HUES6 (cell line): ENCODE data around the gene IL1R2.

Experiments used
- H3K27ac ChIP-seq: 2 replicates; pipeline ENCODE4 v1.7.0; 2013; ENCODE audit warnings: low read depth, mild to moderate bottlenecking, low read length, inconsistent platforms
- H3K27me3 ChIP-seq: 2 replicates; pipeline ENCODE4 v1.6.1; 2013; ENCODE audit warnings: low read length; ENCODE audit not compliant: control insufficient read depth, insufficient read depth
- H3K36me3 ChIP-seq: 2 replicates; pipeline ENCODE4 v1.6.1; 2013; ENCODE audit warnings: low read length; ENCODE audit not compliant: control insufficient read depth, insufficient read depth
- H3K4me1 ChIP-seq: 2 replicates; pipeline ENCODE4 v1.6.1; 2013; ENCODE audit warnings: low read length; ENCODE audit not compliant: control insufficient read depth, insufficient read depth
- H3K4me3 ChIP-seq: 2 replicates; pipeline ENCODE4 v1.5.1; 2013; ENCODE audit warnings: low read depth, low read length
- H3K9ac ChIP-seq: one replicate; pipeline ENCODE4 v1.6.1; 2013; ENCODE audit warnings: mild to moderate bottlenecking, low read length
- H3K9me3 ChIP-seq: 2 replicates; pipeline ENCODE4 v1.6.1; 2013; ENCODE audit warnings: low read depth, low read length; ENCODE audit not compliant: control insufficient read depth, insufficient read depth

IL1R2 gene

GRCh38 chr2:102030855-102031527, 39.2 kb downstream of the IL1R2 start:
- no peaks in the 10 kb centered on the region for H3K27me3 ChIP-seq

DNA sequence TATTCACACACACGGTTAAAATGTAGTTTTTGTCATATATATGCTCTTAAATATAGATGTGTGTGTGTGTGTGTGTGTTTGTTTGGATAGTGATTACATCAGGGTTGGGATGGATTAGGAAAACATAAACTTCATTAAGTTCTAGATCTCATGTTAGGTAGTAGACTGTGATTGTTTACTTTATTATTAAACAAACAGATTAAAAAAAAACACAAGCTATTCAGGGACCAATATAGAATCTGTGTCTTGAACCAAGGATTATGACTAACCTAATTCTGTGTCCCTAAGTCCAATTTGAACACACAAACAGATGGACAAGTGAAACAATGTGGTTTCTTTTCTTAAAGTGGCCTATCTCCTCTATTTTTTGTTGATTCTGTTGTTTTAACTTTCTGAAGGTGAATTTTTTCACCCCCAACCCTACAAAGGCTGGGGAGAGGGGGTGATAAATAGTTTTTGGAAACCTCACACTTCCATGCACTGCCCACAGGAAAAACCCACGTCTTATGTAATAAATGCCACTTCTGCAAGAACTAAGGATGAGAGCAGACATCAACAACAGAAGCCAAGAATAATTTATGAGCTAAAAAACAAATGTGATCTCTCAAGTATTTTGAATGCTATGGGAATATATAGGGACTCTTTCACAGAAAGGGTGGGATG, 40.7 kb downstream of the IL1R2 start:
- Histone ChIP-seq H3K27ac (no peak overlapping the region), H3K27me3 (no peaks in the 10 kb centered on the region), H3K9me3 (peaks cover 8% of the 10 kb centered on the region; the same call in 1 of the 2 replicates), H3K4me3 (no peak overlapping the region), H3K9ac (no peak overlapping the region), H3K36me3 (no peaks in the 10 kb centered on the region), H3K4me1 (peaks cover 7% of the 10 kb centered on the region)

More at GRCh38 chr2:102030855-102031527, 39.2 kb downstream of the IL1R2 start:
- no peak overlapping the region for H3K27ac ChIP-seq
- H3K9ac ChIP-seq = no peak overlapping the region
- H3K9me3 ChIP-seq = peaks cover 8% of the 10 kb centered on the region; the same call in 1 of the 2 replicates
- H3K4me3 ChIP-seq = no peak overlapping the region
- no peaks in the 10 kb centered on the region for H3K36me3 ChIP-seq
- peaks cover 7% of the 10 kb centered on the region for H3K4me1 ChIP-seq

- Histone ChIP-seq H3K36me3 (no peaks in the 10 kb centered on the region), H3K4me1 (peaks cover 7% of the 10 kb centered on the region), H3K27ac (no peak overlapping the region), H3K9ac (no peak overlapping the region), H3K9me3 (peaks cover 8% of the 10 kb centered on the region; the same call in 1 of the 2 replicates), H3K4me3 (no peak overlapping the region), H3K27me3 (no peaks in the 10 kb centered on the region)
These were observed 41.4 kb downstream of the IL1R2 start for GRCh38 chr2:102033031-102033749.

DNA sequence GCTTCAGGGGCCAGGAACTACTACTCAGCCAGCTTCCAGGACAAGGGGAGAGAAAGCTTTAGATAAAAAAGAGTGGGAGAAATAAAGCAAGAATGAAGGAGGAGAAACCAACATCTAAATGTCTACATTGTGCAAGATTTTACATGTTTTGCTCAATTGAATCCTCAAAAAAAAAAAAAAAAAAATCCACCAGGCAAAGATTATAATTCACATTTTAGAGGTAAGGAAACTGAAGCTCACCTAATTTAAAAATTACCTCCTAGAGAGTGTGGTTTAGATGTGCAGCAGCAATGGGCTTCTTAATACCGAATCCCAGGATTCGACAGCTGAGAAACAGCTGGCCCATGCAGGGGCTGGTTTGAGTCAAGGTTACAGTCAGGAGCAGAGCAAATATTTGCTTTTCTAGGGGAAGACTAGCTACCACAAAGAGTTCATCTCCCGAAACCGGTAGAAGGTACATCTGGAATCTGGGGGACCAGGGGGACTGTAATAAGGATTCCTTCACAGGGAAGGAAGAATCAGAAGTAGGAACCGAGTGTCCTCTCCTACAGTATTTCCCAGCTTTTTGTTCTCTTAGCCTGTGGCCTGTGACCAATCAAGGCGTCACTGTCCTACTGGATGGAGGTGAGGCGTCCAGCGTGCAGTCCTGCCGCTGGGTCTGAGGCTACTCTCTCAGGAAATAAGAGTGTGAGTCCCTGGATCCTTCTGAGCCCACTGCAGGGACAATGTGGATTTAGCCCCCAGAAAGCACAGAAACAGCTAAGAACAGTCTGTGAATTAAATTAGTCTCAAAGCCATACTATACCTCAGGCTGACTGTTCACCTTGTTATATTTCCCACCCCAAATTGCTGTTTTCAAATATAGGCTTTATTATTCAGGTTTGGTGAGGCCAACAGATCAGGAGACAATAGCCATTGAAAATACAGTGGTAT, 42.3 kb downstream of the IL1R2 start:
- Histone ChIP-seq H3K36me3 (no peaks in the 10 kb centered on the region), H3K9ac (no peak overlapping the region), H3K27me3 (no peaks in the 10 kb centered on the region), H3K27ac (no peak overlapping the region), H3K4me1 (peaks cover 7% of the 10 kb centered on the region), H3K9me3 (peaks cover 8% of the 10 kb centered on the region; the same call in 1 of the 2 replicates), H3K4me3 (no peak overlapping the region)

- H3K9ac ChIP-seq = no peak overlapping the region
- no peaks in the 10 kb centered on the region for H3K27me3 ChIP-seq
- H3K27ac ChIP-seq = no peak overlapping the region
- peaks cover 7% of the 10 kb centered on the region for H3K4me1 ChIP-seq
- no peaks in the 10 kb centered on the region for H3K36me3 ChIP-seq
- H3K4me3 ChIP-seq = no peak overlapping the region
- H3K9me3 ChIP-seq = peaks cover 8% of the 10 kb centered on the region; the same call in 1 of the 2 replicates
These were observed 43.2 kb downstream of the IL1R2 start for GRCh38 chr2:102034683-102035548.

DNA sequence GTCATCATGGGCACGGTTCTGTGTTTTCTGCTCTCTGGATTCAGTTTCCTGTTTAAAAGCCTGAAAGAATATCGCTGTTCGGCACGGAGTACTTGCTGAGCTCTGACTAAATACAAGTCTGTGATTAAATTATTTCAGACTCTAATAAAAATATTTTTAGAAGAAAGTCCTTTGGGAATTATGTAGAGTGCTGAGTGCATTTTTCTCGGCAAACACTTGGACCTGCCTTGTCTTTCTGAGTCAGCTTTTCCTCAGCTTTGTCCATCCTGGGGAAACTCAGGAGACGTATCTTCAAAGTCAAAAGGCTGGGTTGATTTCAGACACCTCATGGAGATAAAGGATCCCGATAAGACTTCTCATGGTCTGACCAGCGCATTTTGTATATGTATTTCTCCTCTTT, 45.9 kb downstream of the IL1R2 start:
- Histone ChIP-seq H3K27ac (no peak overlapping the region), H3K4me3 (no peak overlapping the region), H3K9me3 (peaks cover 8% of the 10 kb centered on the region; the same call in 1 of the 2 replicates), H3K4me1 (peaks cover 7% of the 10 kb centered on the region), H3K9ac (no peak overlapping the region), H3K36me3 (no peaks in the 10 kb centered on the region), H3K27me3 (no peaks in the 10 kb centered on the region)

DNA sequence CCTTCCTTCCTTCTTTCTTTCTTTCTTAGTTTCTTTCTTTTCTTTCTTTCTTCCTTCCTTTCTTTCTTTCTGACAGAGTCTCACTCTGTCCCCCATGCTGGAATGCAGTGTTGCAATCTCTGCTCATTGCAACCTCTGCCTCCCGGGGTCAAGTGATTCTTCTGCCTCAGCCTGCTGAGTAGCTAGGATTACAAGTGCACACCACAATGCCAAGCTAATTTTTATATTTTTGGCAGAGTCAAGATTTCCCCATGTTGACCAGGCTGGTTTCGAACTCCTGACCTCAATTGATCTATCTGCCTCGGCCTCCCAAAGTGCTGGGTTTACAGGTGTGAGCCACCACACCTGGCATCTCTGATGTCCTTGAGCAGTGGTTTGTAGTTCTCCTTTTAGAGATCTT, 48.5 kb downstream of the IL1R2 start:
- Histone ChIP-seq H3K27me3 (no peaks in the 10 kb centered on the region), H3K36me3 (no peaks in the 10 kb centered on the region), H3K9me3 (peaks cover 6% of the 10 kb centered on the region; the same call in 1 of the 2 replicates), H3K27ac (no peak overlapping the region), H3K4me1 (no peaks in the 10 kb centered on the region), H3K4me3 (no peak overlapping the region), H3K9ac (no peak overlapping the region)

DNA sequence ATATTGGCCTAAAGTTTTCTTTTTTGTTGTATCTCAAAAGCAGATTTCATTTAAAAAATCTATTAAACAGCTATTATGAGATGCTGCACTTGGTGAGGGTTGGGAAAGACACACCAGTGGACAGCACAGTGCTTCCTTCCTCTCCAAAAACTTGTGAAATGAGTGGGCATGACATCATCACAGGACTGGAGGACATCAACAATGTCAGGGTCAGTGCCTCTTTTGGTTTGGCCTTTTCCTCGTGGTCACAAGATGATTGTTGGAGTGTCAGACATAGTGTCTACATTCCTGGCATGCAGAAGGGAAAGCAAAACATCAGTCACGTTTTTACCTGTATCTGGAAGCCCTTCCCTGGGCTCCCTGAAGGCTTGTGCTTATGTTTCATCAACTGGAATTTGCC, 49.6 kb downstream of the IL1R2 start:
- Histone ChIP-seq H3K4me3 (no peak overlapping the region), H3K4me1 (no peaks in the 10 kb centered on the region; the same call in 1 of the 2 replicates), H3K27me3 (no peaks in the 10 kb centered on the region), H3K27ac (no peak overlapping the region), H3K9me3 (no peaks in the 10 kb centered on the region), H3K9ac (no peak overlapping the region), H3K36me3 (no peaks in the 10 kb centered on the region)

GRCh38 chr2:102042196-102043081, 50.7 kb downstream of the IL1R2 start:
- Histone ChIP-seq H3K36me3 (no peaks in the 10 kb centered on the region), H3K4me3 (no peak overlapping the region), H3K27ac (no peak overlapping the region), H3K27me3 (no peaks in the 10 kb centered on the region), H3K4me1 (no peaks in the 10 kb centered on the region; the same call in 1 of the 2 replicates), H3K9me3 (no peaks in the 10 kb centered on the region), H3K9ac (no peak overlapping the region)
